CD4-positive, alpha-beta T cell (primary cell): ENCODE measurements around the gene USP17L27. TPM values are rescaled to one million over a fixed set of nuclear protein-coding genes. Genes with fewer than 3 reads are reported as not detected.
"Not testable (repeated sequence)": the region's sequence is repeated elsewhere in the genome, so short reads cannot be mapped to it uniquely, and the experiment has no call there.

Experiments used
- ATAC-seq: fragments of 200-7000 bp; cut with Tn5 transposase; one replicate; pipeline ENCODE4 v1.10.0; 2022; ENCODE audit warnings: mild to moderate bottlenecking; ENCODE audit not compliant: poor library complexity
- CTCF ChIA-PET: fragments of 350-600 bp; sonication (Branson Sonifier 250); formaldehyde crosslinking; loops from one replicate; lab custom pipeline; 2021; ENCODE audit warnings: antibody characterized with exemption, inconsistent platforms; lab: Charles Lee
- POLR2A ChIA-PET: fragments of 350-600 bp; sonication (Branson Sonifier 250); formaldehyde crosslinking; loops from one replicate; lab custom pipeline; 2021; ENCODE audit warnings: antibody characterized with exemption, inconsistent platforms; lab: Charles Lee
- DNase-seq, 14 experiments: peaks; one replicate each; pipeline ENCODE4 v3.0.0-alpha.2; 2013 to 2020; ENCODE audit warnings: mixed read lengths in 2 of 14
- H3K27ac ChIP-seq, 2 donors: one replicate each; pipeline versions ENCODE4 v1.5.1 to v1.7.0; 2013; ENCODE audit warnings: low read length in 2 of 2, low read depth in 1 of 2, mild to moderate bottlenecking in 1 of 2
- H3K27me3 ChIP-seq, 2 experiments: 1 replicate in 1 of 2; 2 replicates in 1 of 2; pipeline versions ENCODE4 v1.6.1 to v1.7.0; 2013; ENCODE audit warnings: low read length in 2 of 2, control low read depth in 1 of 2, mild to moderate bottlenecking in 1 of 2, moderate library complexity in 1 of 2; ENCODE audit not compliant: insufficient read depth in 2 of 2, control insufficient read depth in 1 of 2
- H3K36me3 ChIP-seq: one replicate; pipeline ENCODE4 v1.6.1; 2013; ENCODE audit warnings: low read length, control low read depth; ENCODE audit not compliant: insufficient read depth
- H3K4me1 ChIP-seq: one replicate; pipeline ENCODE4 v1.6.1; 2013; ENCODE audit warnings: low read length, control low read depth; ENCODE audit not compliant: insufficient read depth
- H3K4me3 ChIP-seq: one replicate; pipeline ENCODE4 v1.5.1; 2013; ENCODE audit warnings: mild to moderate bottlenecking, low read length, moderate library complexity
- H3K9me3 ChIP-seq, 2 experiments: 1 replicate in 1 of 2; 2 replicates in 1 of 2; pipeline versions ENCODE4 v1.6.1 to v1.7.0; 2013; ENCODE audit warnings: low read length in 2 of 2, mild to moderate bottlenecking in 2 of 2, control low read depth in 1 of 2, moderate library complexity in 1 of 2; ENCODE audit not compliant: control insufficient read depth in 1 of 2, insufficient read depth in 1 of 2
- H3K27ac Mint-ChIP-seq: one replicate; pipeline ENCODE4 v1.8.0; 2020; ENCODE audit warnings: mixed read lengths
- H3K27me3 Mint-ChIP-seq: one replicate; pipeline ENCODE4 v1.8.0; 2021; ENCODE audit warnings: mixed read lengths
- H3K36me3 Mint-ChIP-seq: one replicate; pipeline ENCODE4 v1.8.0; 2021; ENCODE audit warnings: low read depth, mixed read lengths
- H3K4me1 Mint-ChIP-seq: one replicate; pipeline ENCODE4 v1.8.0; 2021; ENCODE audit warnings: low read depth, mixed read lengths
- H3K4me3 Mint-ChIP-seq: one replicate; pipeline ENCODE4 v1.8.0; 2020; ENCODE audit warnings: mild to moderate bottlenecking, mixed read lengths
- H3K9me3 Mint-ChIP-seq: one replicate; pipeline ENCODE4 v1.8.0; 2020; ENCODE audit warnings: mixed read lengths
- intact Hi-C, 2 experiments: fragments of 100-400 bp; cut with DNase I in 1 of 2; cut with micrococcal nuclease in 1 of 2; formaldehyde crosslinking; loops; one replicate each; pipeline versions ENCODE4 v1.15.1 to v1.9.0; 2023 to 2025; cut with DNase I, micrococcal nuclease
- total RNA-seq, 174 experiments: library from RNA in 2 of 174; stranded (reverse) in 2 of 174; gene quantifications; one replicate each; pipeline ENCODE4 v1.2.3 and lab custom pipeline; 2021 to 2026

USP17L27 gene
- total RNA-seq, 2 experiments from 2014 or later, result not detected

GRCh38 chr4:9348593-9348992 is 4.6 kb downstream of the USP17L27 start, which contains the start of gene USP17L28:
Gene USP17L28, plus strand, starts transcription at chr4:9348893. Its CDS starts 0 bp downstream, at chr4:9348893.
- CTCF ChIA-PET, H3K4me1 Mint-ChIP-seq, H3K36me3 ChIP-seq, H3K27ac ChIP-seq, ATAC-seq, H3K4me3 ChIP-seq, H3K4me1 ChIP-seq, DNase-seq, H3K4me3 Mint-ChIP-seq, H3K9me3 ChIP-seq, H3K27ac Mint-ChIP-seq, H3K36me3 Mint-ChIP-seq, H3K27me3 ChIP-seq, H3K27me3 Mint-ChIP-seq, intact Hi-C loops, POLR2A ChIA-PET, H3K9me3 Mint-ChIP-seq: not testable (repeated sequence)

- H3K4me1 ChIP-seq, H3K9me3 ChIP-seq, H3K4me3 Mint-ChIP-seq, H3K4me1 Mint-ChIP-seq, H3K27me3 Mint-ChIP-seq, intact Hi-C loops, H3K4me3 ChIP-seq, ATAC-seq, H3K27me3 ChIP-seq, H3K27ac ChIP-seq, H3K27ac Mint-ChIP-seq, H3K9me3 Mint-ChIP-seq, POLR2A ChIA-PET, CTCF ChIA-PET, H3K36me3 ChIP-seq, H3K36me3 Mint-ChIP-seq: not testable (repeated sequence)
- peak in 1 of 14 experiments; percentile 0 for DNase-seq
Measured at GRCh38 chr4:9350866-9351265, 6.9 kb downstream of the USP17L27 start.

DNA sequence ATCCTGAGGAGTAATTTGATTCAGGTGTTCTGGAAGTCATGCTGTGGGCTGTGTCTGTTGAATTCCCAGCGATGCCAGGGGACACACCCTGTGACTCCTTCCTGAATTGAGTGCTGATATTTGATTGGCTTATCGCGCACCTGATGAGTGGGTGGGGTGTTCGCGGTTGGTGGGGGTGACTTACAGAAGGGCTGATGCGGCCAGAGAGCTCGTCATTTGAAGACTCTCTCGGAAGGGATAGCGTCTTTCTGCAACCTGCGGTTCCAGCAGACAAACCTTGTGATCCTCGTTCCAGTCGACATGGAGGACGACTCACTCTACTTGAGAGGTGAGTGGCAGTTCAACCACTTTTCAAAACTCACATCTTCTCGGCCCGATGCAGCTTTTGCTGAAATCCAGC is 9.4 kb downstream of the USP17L27 start, which contains the start of gene USP17L29:
Gene USP17L29 (plus strand): TSS at position 301 of the 400 bp plus-strand sequence. CDS start 0 bp downstream, at position 301.
- DNase-seq, H3K4me1 ChIP-seq, ATAC-seq, intact Hi-C loops, H3K4me1 Mint-ChIP-seq, H3K27ac Mint-ChIP-seq, H3K27me3 Mint-ChIP-seq, H3K27me3 ChIP-seq, CTCF ChIA-PET, H3K4me3 Mint-ChIP-seq, H3K27ac ChIP-seq, POLR2A ChIA-PET, H3K36me3 ChIP-seq, H3K9me3 ChIP-seq, H3K9me3 Mint-ChIP-seq, H3K36me3 Mint-ChIP-seq, H3K4me3 ChIP-seq: not testable (repeated sequence)

GRCh38 chr4:9362829-9363228 is 18.9 kb downstream of the USP17L27 start, which contains the start of gene USP17L30:
Gene USP17L30, plus strand, starts transcription at chr4:9363129. Its CDS starts 0 bp downstream, at chr4:9363129.
- H3K4me1 ChIP-seq, H3K4me3 Mint-ChIP-seq, H3K27ac ChIP-seq, H3K27me3 ChIP-seq, H3K4me1 Mint-ChIP-seq, CTCF ChIA-PET, H3K27ac Mint-ChIP-seq, POLR2A ChIA-PET, H3K9me3 ChIP-seq, H3K27me3 Mint-ChIP-seq, DNase-seq, H3K9me3 Mint-ChIP-seq, intact Hi-C loops, H3K36me3 Mint-ChIP-seq, H3K4me3 ChIP-seq, H3K36me3 ChIP-seq, ATAC-seq: not testable (repeated sequence)

- CTCF ChIA-PET, DNase-seq, H3K9me3 ChIP-seq, H3K27me3 ChIP-seq, intact Hi-C loops, H3K36me3 ChIP-seq, H3K9me3 Mint-ChIP-seq, H3K4me1 ChIP-seq, H3K4me3 Mint-ChIP-seq, H3K27ac ChIP-seq, H3K27me3 Mint-ChIP-seq, H3K27ac Mint-ChIP-seq, H3K4me3 ChIP-seq, H3K4me1 Mint-ChIP-seq, POLR2A ChIA-PET, H3K36me3 Mint-ChIP-seq, ATAC-seq: not testable (repeated sequence)
Measured at GRCh38 chr4:9379881-9380280, 35.9 kb downstream of the USP17L27 start.
